IMR-90 (cell line): ENCODE results near the gene CDK17. TPM values are rescaled to one million over a fixed set of nuclear protein-coding genes. Genes with fewer than 3 reads are reported as not detected.

Experiments used
- ATAC-seq: fragments of 200-7000 bp; cut with Tn5 transposase; 2 replicates; pipeline ENCODE4 v1.9.1; 2020; ENCODE audit warnings: low read depth, mild to moderate bottlenecking, moderate library complexity
- BruUV-seq: library from RNA; stranded (reverse); fragments of 400-500 nt; replicated peaks from 2 replicates; lab custom pipeline; 2021; lab: Mats Ljungman, UMichigan
- CTCF ChIA-PET: fragments of 300-600 bp; formaldehyde crosslinking; extraction: SDS; loops from one replicate; lab custom pipeline; 2021; ENCODE audit warnings: antibody characterized with exemption; lab: Yijun Ruan, JAX
- POLR2A ChIA-PET: fragments of 300-600 bp; sonication (Branson Sonifier 250); formaldehyde crosslinking; loops from one replicate; lab custom pipeline; 2022; ENCODE audit warnings: antibody characterized with exemption; ENCODE audit not compliant: unreplicated experiment; lab: Charles Lee
- DNase-seq: peaks from one replicate; pipeline ENCODE4 v3.0.0; 2013
- H2AFZ ChIP-seq: replicated peaks from 2 replicates; pipeline ENCODE3; 2013; ENCODE audit warnings: low read length, mild to moderate bottlenecking; ENCODE audit not compliant: poor library complexity
- H2AK5ac ChIP-seq: 2 replicates; pipeline ENCODE4 v1.6.1; 2013; ENCODE audit warnings: low read depth, low read length, inconsistent platforms
- H2AK9ac ChIP-seq: replicated peaks from 2 replicates; pipeline ENCODE3; 2013; ENCODE audit warnings: mild to moderate bottlenecking, low read depth, low read length, moderate library complexity; ENCODE audit not compliant: poor library complexity
- H2BK120ac ChIP-seq: 2 replicates; pipeline ENCODE4 v1.6.1; 2013; ENCODE audit warnings: low read depth, low read length, inconsistent platforms
- H2BK15ac ChIP-seq: 3 replicates; pipeline ENCODE4 v1.6.1; 2013; ENCODE audit warnings: low read depth, low read length, inconsistent platforms
- H2BK20ac ChIP-seq: 2 replicates; pipeline ENCODE4 v1.6.1; 2013; ENCODE audit warnings: low read depth, mild to moderate bottlenecking, inconsistent platforms, low read length, moderate library complexity
- H2BK5ac ChIP-seq: 2 replicates; pipeline ENCODE4 v1.6.1; 2013; ENCODE audit warnings: mild to moderate bottlenecking, low read depth, low read length, inconsistent platforms; ENCODE audit not compliant: poor library complexity, severe bottlenecking
- H3K14ac ChIP-seq: replicated peaks from 2 replicates; pipeline ENCODE4 v1.6.1; 2013; ENCODE audit warnings: low read depth, low read length, inconsistent platforms
- H3K18ac ChIP-seq: 2 replicates; pipeline ENCODE4 v1.6.1; 2013; ENCODE audit warnings: low read depth, low read length, control low read depth
- H3K23ac ChIP-seq: 2 replicates; pipeline ENCODE4 v1.6.1; 2013; ENCODE audit warnings: low read depth, low read length, inconsistent platforms
- H3K27ac ChIP-seq: 2 replicates; pipeline ENCODE4 v1.5.1; 2013; ENCODE audit warnings: mild to moderate bottlenecking, control low read depth, low read length; ENCODE audit not compliant: insufficient read depth
- H3K27me3 ChIP-seq: 2 replicates; pipeline ENCODE4 v1.6.1; 2013; ENCODE audit warnings: low read length; ENCODE audit not compliant: control insufficient read depth, insufficient read depth
- H3K36me3 ChIP-seq: 2 replicates; pipeline ENCODE4 v1.6.1; 2013; ENCODE audit warnings: low read length, mixed read lengths; ENCODE audit not compliant: control insufficient read depth, insufficient read depth
- H3K4ac ChIP-seq: 2 replicates; pipeline ENCODE4 v1.6.1; 2013; ENCODE audit warnings: low read depth, low read length, inconsistent platforms
- H3K4me1 ChIP-seq: 2 replicates; pipeline ENCODE4 v1.6.1; 2013; ENCODE audit warnings: low read length, mixed read lengths; ENCODE audit not compliant: control insufficient read depth, insufficient read depth
- H3K4me2 ChIP-seq: 2 replicates; pipeline ENCODE4 v1.6.1; 2013; ENCODE audit warnings: low read depth, mild to moderate bottlenecking, control low read depth, low read length, moderate library complexity
- H3K4me3 ChIP-seq: 2 replicates; pipeline ENCODE4 v1.5.1; 2013; ENCODE audit warnings: low read depth, mild to moderate bottlenecking, control low read depth, low read length, moderate library complexity; ENCODE audit not compliant: insufficient read depth
- H3K56ac ChIP-seq: 2 replicates; pipeline ENCODE4 v1.6.1; 2013; ENCODE audit warnings: low read length, inconsistent platforms; ENCODE audit not compliant: insufficient read depth; ENCODE audit errors: extremely low read depth
- H3K79me1 ChIP-seq, 2 experiments: 2 replicates each; pipeline ENCODE4 v1.6.1; 2013; ENCODE audit warnings: low read length in 2 of 2, inconsistent platforms in 1 of 2, low read depth in 1 of 2
- H3K9ac ChIP-seq: 2 replicates; pipeline ENCODE4 v1.6.1; 2013; ENCODE audit warnings: low read depth, low read length, control low read depth
- H3K9me1 ChIP-seq: 2 replicates; pipeline ENCODE4 v1.6.1; 2013; ENCODE audit warnings: low read length, inconsistent platforms; ENCODE audit not compliant: insufficient read depth
- H3K9me3 ChIP-seq: 2 replicates; pipeline ENCODE4 v1.6.1; 2013; ENCODE audit warnings: low read length; ENCODE audit not compliant: control insufficient read depth, insufficient read depth
- H4K20me1 ChIP-seq: 2 replicates; pipeline ENCODE4 v1.6.1; 2013; ENCODE audit warnings: low read length, inconsistent platforms; ENCODE audit not compliant: insufficient read depth
- H4K5ac ChIP-seq: 2 replicates; pipeline ENCODE4 v1.6.1; 2013; ENCODE audit warnings: mild to moderate bottlenecking, low read depth, low read length, control low read depth
- H4K8ac ChIP-seq, 2 experiments: 2 replicates each; pipeline ENCODE4 v1.6.1; 2013; ENCODE audit warnings: low read depth in 2 of 2, low read length in 2 of 2, control low read depth in 1 of 2, inconsistent platforms in 1 of 2
- H4K91ac ChIP-seq: 2 replicates; pipeline ENCODE4 v1.6.1; 2013; ENCODE audit warnings: low read depth, low read length, inconsistent platforms; ENCODE audit not compliant: insufficient read depth
- CEBPB ChIP-seq: IDR thresholded peaks from 2 replicates; pipeline ENCODE4 v1.6.1; 2012; ENCODE audit warnings: low read depth, low read length, improper control_type of control experiment
- CTCF ChIP-seq: conservative IDR thresholded peaks from 2 replicates; pipeline ENCODE4 v1.5.1; 2012; ENCODE audit warnings: mild to moderate bottlenecking, low read depth, low read length, improper control_type of control experiment
- FOS ChIP-seq: fragments of 150-350 bp; IDR thresholded peaks from 2 replicates; pipeline ENCODE4 v1.6.1; 2016; ENCODE audit warnings: low read depth, low read length
- MAFK ChIP-seq: IDR thresholded peaks from 2 replicates; pipeline ENCODE4 v1.6.1; 2012; ENCODE audit warnings: low read depth, low read length, improper control_type of control experiment
- MXI1 ChIP-seq: IDR thresholded peaks from 2 replicates; pipeline ENCODE4 v1.6.1; 2012; ENCODE audit warnings: low read depth, mild to moderate bottlenecking, low read length, moderate library complexity, borderline replicate concordance
- NFE2L2 ChIP-seq: fragments of 150-350 bp; IDR thresholded peaks from 2 replicates; pipeline ENCODE4 v1.6.1; 2016; ENCODE audit warnings: low read depth, mild to moderate bottlenecking, low read length
- POLR2A ChIP-seq: IDR thresholded peaks from 2 replicates; pipeline ENCODE4 v1.6.1; 2012; ENCODE audit warnings: mild to moderate bottlenecking, low read depth, low read length
- RAD21 ChIP-seq: IDR thresholded peaks from 2 replicates; pipeline ENCODE4 v1.6.1; 2012; ENCODE audit warnings: low read length, improper control_type of control experiment
- RCOR1 ChIP-seq: IDR thresholded peaks from 2 replicates; pipeline ENCODE4 v1.6.1; 2012; ENCODE audit warnings: mild to moderate bottlenecking, low read length, improper control_type of control experiment; ENCODE audit not compliant: insufficient replicate concordance
- RFX5 ChIP-seq: IDR thresholded peaks from 2 replicates; pipeline ENCODE4 v1.8.0; 2012; ENCODE audit warnings: low read depth, mild to moderate bottlenecking, low read length, moderate library complexity
- USF2 ChIP-seq: fragments of 150-350 bp; IDR thresholded peaks from 2 replicates; pipeline ENCODE4 v1.6.1; 2017; ENCODE audit warnings: mild to moderate bottlenecking, antibody characterized with exemption, low read length, low read depth
- WGBS, 2 experiments: methylation state at CpG; one replicate each; pipeline versions ENCODE4 v1.1.5 to v1.1.7; 2013; ENCODE audit warnings: missing lambda C conversion rate in 2 of 2; ENCODE audit not compliant: insufficient read length in 1 of 2; ENCODE audit errors: extremely low coverage in 2 of 2; 5-methylcytosine and 5-hydroxymethylcytosine counted together
- dilution Hi-C: fragments of 300-500 bp; cut with HindIII; formaldehyde crosslinking; loops from one replicate; pipeline ENCODE4 v1.14.3; 2018; ENCODE audit warnings: low sequenced_read_pairs; ENCODE audit not compliant: unreplicated experiment
- in situ Hi-C: fragments of 300-500 bp; cut with MboI; formaldehyde crosslinking; loops from 3 replicates; pipeline ENCODE4 v1.14.3; 2019; ENCODE audit warnings: low sequenced_read_pairs, inconsistent platforms, mixed read lengths
- intact Hi-C: fragments of 100-400 bp; cut with micrococcal nuclease; formaldehyde crosslinking; loops from 2 replicates; pipeline ENCODE4 v1.10.0; 2022
- polyA plus RNA-seq, 3 experiments: library from polyadenylated mRNA; depleted of rRNA; stranded (reverse); fragments of >200 nt; gene quantifications; 2 replicates each; pipeline ENCODE4 v1.2.3, GENCODE V29; 2012; ENCODE audit warnings: low replicate concordance in 1 of 3
- total RNA-seq: library from RNA; depleted of rRNA; stranded (reverse); fragments of >200 nt; gene quantifications from 2 replicates; pipeline ENCODE4 v1.2.3, GENCODE V29; 2012

CDK17 gene
- total and polyA plus RNA-seq, 2 of the 4 experiments (the other 2 are of a cell fraction), result 14.5 to 50.2 TPM

- POLR2A ChIA-PET, result no interaction called here
- CTCF ChIA-PET, result no interaction called here
These were observed 43.4 kb downstream of the CDK17 start for GRCh38 chr12:96356831-96357230.

More at GRCh38 chr12:96356831-96357230, 43.4 kb downstream of the CDK17 start:
- Histone ChIP-seq H3K4ac (no peak overlapping the region), H4K20me1 (peaks cover 81% of the 10 kb centered on the region), H3K9me3 (no peaks in the 10 kb centered on the region), H2AK5ac (no peak overlapping the region), H3K27ac (no peak overlapping the region), H4K5ac (no peak overlapping the region), H3K9me1 (peaks cover 13% of the 10 kb centered on the region), H3K4me2 (no peak overlapping the region), H2BK120ac (no peak overlapping the region), H2BK20ac (no peak overlapping the region), H3K4me1 (peaks cover 13% of the 10 kb centered on the region), H4K8ac (no peak overlapping the region), H3K9ac (no peak overlapping the region), H3K27me3 (no peaks in the 10 kb centered on the region), H2BK15ac (no peak overlapping the region), H3K56ac (no peak overlapping the region), H2AFZ (no peak overlapping the region), H3K79me1 (peaks cover 20 to 60% of the 10 kb centered on the region in 2 experiments; a peak in 3 of 4 replicates), H4K91ac (no peak overlapping the region), H3K36me3 (no peaks in the 10 kb centered on the region; the same call in 1 of the 2 replicates), H3K4me3 (no peak overlapping the region), H2BK5ac (no peak overlapping the region), H3K18ac (no peak overlapping the region), H3K23ac (no peak overlapping the region), H3K14ac (no peak overlapping the region), H2AK9ac (no peak overlapping the region)
- TF ChIP-seq CTCF (no peak), CEBPB (no peak), RAD21 (no peak), USF2 (no peak), POLR2A (no peak), RCOR1 (no peak), MXI1 (no peak), NFE2L2 (no peak), FOS (no peak), RFX5 (no peak), MAFK (no peak)
- no CpG with 5 or more reads among the region's 1 CpG for WGBS, 2 experiments
- dilution Hi-C loops (no loop called here), in situ Hi-C loops (no loop called here), intact Hi-C loops (no loop called here)
- no peak for ATAC-seq
- no TSS peak for BruUV-seq
- DNase-seq, result no peak
